ENCODE data around the gene NKTR. TPM values are rescaled to one million over a fixed set of nuclear protein-coding genes. Genes with fewer than 3 reads are reported as not detected.

NKTR gene
- total and polyA plus RNA-seq, 2 experiments from 2014 or later, result 36.8 to 74.3 TPM

DNA sequence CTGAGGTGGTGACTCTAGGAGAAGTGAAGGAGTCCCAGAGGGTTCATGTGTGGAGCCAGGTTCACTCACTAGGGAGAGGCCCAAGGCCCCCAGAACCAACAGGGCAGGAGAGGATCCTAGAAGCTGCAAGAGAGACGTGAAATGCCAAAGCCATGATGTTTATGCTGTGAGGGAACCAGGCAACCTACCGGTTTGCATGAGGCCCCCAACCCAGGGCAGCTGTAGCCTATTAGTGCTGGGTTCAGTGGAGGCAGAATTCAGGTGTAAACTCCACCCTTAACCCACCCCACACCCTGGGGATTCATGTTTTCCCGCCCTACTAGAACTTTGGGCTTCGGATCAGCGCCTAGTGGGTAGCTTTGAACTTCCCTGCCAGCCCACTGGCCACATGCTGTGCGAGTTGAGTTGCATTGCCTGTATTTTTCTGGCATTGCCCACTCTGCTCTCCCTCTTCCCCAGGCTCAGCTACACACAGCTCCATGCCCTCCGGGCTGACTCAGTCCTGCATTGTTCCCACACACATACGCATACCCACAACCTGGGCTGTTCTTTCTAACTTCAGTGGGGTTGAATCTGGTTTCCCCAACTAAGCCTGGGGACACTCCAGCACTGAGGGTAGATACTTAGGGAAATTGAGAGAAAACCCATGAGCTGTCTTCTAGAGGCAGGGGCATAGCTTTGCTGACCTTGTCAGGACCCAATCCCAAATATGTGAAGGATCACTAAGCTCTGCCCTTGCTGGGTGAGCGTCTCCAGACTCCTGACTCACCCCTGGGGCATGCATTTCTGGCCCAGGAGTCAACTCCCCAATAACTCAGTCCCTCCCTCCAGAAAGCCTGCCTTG lies 51.0 kb downstream of the NKTR start:
- DNase-seq (ENCODE audit: low spot score), result no peak
- peak overlapping the region; percentile 76 for H3K27ac ChIP-seq
- no peak overlapping the region for H2AFZ ChIP-seq
- H4K20me1 ChIP-seq (ENCODE audit: insufficient read depth, poor library complexity, severe bottlenecking), result no peaks in the 10 kb centered on the region
- no peaks in the 10 kb centered on the region for H3K27me3 ChIP-seq
- peaks cover 14% of the 10 kb centered on the region for H3K79me2 ChIP-seq
- H3K9me3 ChIP-seq (ENCODE audit: low read depth), result no peaks in the 10 kb centered on the region
- H3K4me1 ChIP-seq (ENCODE audit: insufficient read depth), result peaks cover 33% of the 10 kb centered on the region
- H3K4me3 ChIP-seq, result no peak overlapping the region
- no peak for TF ChIP-seq EZH2 (IDR thresholded peaks at IDR 0.05; ENCODE audit: borderline replicate concordance)
- TF ChIP-seq EZH2phosphoT487 (IDR thresholded peaks at IDR 0.05; ENCODE audit: low read depth, severe bottlenecking, unreplicated experiment), result no peak
- no peak for TF ChIP-seq CTCF (IDR thresholded peaks at IDR 0.05; ENCODE audit: poor library complexity)
- no peaks in the 10 kb centered on the region for H3K9me2 ChIP-seq (replicated peaks; ENCODE audit: insufficient read depth)
- H3K4me2 ChIP-seq, result peak overlapping the region; percentile 100
- 64% methylated on average over 9 of the region's 9 CpGs for WGBS (ENCODE audit: low lambda C conversion rate, missing lambda C conversion rate)
- no peaks in the 10 kb centered on the region for H3K36me3 ChIP-seq (replicated peaks; ENCODE audit: insufficient read depth, low read depth)

- Histone ChIP-seq H3K36me3 (replicated peaks; ENCODE audit: insufficient read depth, low read depth) (no peaks in the 10 kb centered on the region), H3K27ac (peak overlapping the region; percentile 76), H3K4me2 (peak overlapping the region; percentile 100), H3K9me3 (ENCODE audit: low read depth) (no peaks in the 10 kb centered on the region), H3K4me1 (ENCODE audit: insufficient read depth) (peaks cover 33% of the 10 kb centered on the region), H3K79me2 (peaks cover 14% of the 10 kb centered on the region), H3K9me2 (replicated peaks; ENCODE audit: insufficient read depth) (no peaks in the 10 kb centered on the region), H2AFZ (no peak overlapping the region), H3K4me3 (no peak overlapping the region), H4K20me1 (ENCODE audit: insufficient read depth, poor library complexity, severe bottlenecking) (no peaks in the 10 kb centered on the region), H3K27me3 (no peaks in the 10 kb centered on the region)
- TF ChIP-seq EZH2phosphoT487 (IDR thresholded peaks at IDR 0.05; ENCODE audit: low read depth, severe bottlenecking, unreplicated experiment) (no peak), EZH2 (IDR thresholded peaks at IDR 0.05; ENCODE audit: borderline replicate concordance) (no peak)
- no peak for DNase-seq (ENCODE audit: low spot score)
- WGBS (ENCODE audit: low lambda C conversion rate, missing lambda C conversion rate), result 62% methylated on average over 1 of the region's 1 CpG
Observed at GRCh38 chr3:42652251-42652610, 51.7 kb downstream of the NKTR start.

DNA sequence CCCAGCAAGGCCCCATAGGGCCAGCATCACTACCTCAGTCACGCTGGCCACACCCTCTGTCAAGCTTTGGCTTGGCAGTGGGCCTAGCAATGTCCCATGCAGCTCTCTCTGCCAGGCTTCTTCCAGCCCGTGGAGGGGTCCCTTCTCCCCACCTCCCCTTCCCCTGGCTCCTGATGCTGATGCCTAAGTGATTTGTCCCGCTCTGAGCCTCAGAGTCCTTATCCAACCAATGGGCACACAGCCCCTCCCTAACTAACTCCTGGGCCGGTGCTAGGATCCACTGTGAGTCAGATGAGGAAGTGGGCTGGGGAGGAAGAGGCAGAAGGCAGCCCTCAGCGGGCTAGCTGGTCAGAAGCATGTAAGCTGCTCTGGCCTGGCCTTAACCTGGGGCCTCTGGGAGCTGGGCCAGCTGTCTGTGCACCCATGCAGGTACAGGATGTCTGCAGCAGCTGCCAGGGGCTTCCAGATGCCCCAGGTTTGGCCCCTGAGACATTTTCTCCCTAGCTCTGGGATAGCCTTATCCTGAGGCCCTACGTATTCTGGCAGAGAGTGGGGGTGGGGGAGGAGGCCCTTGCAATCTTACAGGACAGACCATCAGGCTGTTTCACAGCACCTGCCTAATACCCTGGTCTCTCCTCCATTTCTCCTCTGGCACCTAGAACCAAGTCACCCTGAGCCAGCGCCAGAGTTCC lies 52.3 kb downstream of the NKTR start:
- no peaks in the 10 kb centered on the region for H3K27me3 ChIP-seq
- peaks cover 14% of the 10 kb centered on the region for H3K79me2 ChIP-seq
- H3K36me3 ChIP-seq (replicated peaks; ENCODE audit: insufficient read depth, low read depth), result no peaks in the 10 kb centered on the region
- TF ChIP-seq CTCF (IDR thresholded peaks at IDR 0.05; ENCODE audit: poor library complexity), result no peak
- no peak for TF ChIP-seq EZH2phosphoT487 (IDR thresholded peaks at IDR 0.05; ENCODE audit: low read depth, severe bottlenecking, unreplicated experiment)
- no peak for TF ChIP-seq EZH2 (IDR thresholded peaks at IDR 0.05; ENCODE audit: borderline replicate concordance)
- H3K4me3 ChIP-seq, result peak overlapping the region; percentile 96
- WGBS (ENCODE audit: low lambda C conversion rate, missing lambda C conversion rate), result 42% methylated on average over 7 of the region's 7 CpGs
- no peaks in the 10 kb centered on the region for H3K9me2 ChIP-seq (replicated peaks; ENCODE audit: insufficient read depth)
- peak overlapping the region; percentile 100 for H3K4me2 ChIP-seq
- H3K4me1 ChIP-seq (ENCODE audit: insufficient read depth), result peaks cover 33% of the 10 kb centered on the region
- no peak overlapping the region for H2AFZ ChIP-seq
- no peaks in the 10 kb centered on the region for H3K9me3 ChIP-seq (ENCODE audit: low read depth)
- peak overlapping the region; percentile 76 for H3K27ac ChIP-seq
- peak; percentile 60 for DNase-seq (ENCODE audit: low spot score)
- no peaks in the 10 kb centered on the region for H4K20me1 ChIP-seq (ENCODE audit: insufficient read depth, poor library complexity, severe bottlenecking)

GRCh38 chr3:42653303-42653559 lies 52.7 kb downstream of the NKTR start:
- Histone ChIP-seq H3K27ac (peak overlapping the region; percentile 76), H2AFZ (no peak overlapping the region), H3K4me1 (ENCODE audit: insufficient read depth) (peaks cover 33% of the 10 kb centered on the region), H3K36me3 (replicated peaks; ENCODE audit: insufficient read depth, low read depth) (no peaks in the 10 kb centered on the region), H3K4me3 (peak overlapping the region; percentile 96), H3K4me2 (peak overlapping the region; percentile 100), H3K27me3 (no peaks in the 10 kb centered on the region), H3K9me3 (ENCODE audit: low read depth) (no peaks in the 10 kb centered on the region), H4K20me1 (ENCODE audit: insufficient read depth, poor library complexity, severe bottlenecking) (no peaks in the 10 kb centered on the region), H3K79me2 (peaks cover 14% of the 10 kb centered on the region), H3K9me2 (replicated peaks; ENCODE audit: insufficient read depth) (no peaks in the 10 kb centered on the region)
- 69% methylated on average over 3 of the region's 3 CpGs for WGBS (ENCODE audit: low lambda C conversion rate, missing lambda C conversion rate)
- TF ChIP-seq EZH2phosphoT487 (IDR thresholded peaks at IDR 0.05; ENCODE audit: low read depth, severe bottlenecking, unreplicated experiment) (no peak), CTCF (IDR thresholded peaks at IDR 0.05; ENCODE audit: poor library complexity) (no peak)
- DNase-seq (ENCODE audit: low spot score), result no peak
